IMR-90 (cell line): Measurements from ENCODE around the gene RRP1.

Source experiments
- POLR2A ChIP-seq: IDR thresholded peaks from 2 replicates; pipeline ENCODE4 v1.6.1; 2012; ENCODE audit warnings: mild to moderate bottlenecking, low read depth, low read length
- TF ChIP-seq, protein P1 (sequence below): conservative IDR thresholded peaks from 2 replicates; pipeline ENCODE4 v1.5.1; 2012; ENCODE audit warnings: mild to moderate bottlenecking, low read depth, low read length, improper control_type of control experiment

DNA sequence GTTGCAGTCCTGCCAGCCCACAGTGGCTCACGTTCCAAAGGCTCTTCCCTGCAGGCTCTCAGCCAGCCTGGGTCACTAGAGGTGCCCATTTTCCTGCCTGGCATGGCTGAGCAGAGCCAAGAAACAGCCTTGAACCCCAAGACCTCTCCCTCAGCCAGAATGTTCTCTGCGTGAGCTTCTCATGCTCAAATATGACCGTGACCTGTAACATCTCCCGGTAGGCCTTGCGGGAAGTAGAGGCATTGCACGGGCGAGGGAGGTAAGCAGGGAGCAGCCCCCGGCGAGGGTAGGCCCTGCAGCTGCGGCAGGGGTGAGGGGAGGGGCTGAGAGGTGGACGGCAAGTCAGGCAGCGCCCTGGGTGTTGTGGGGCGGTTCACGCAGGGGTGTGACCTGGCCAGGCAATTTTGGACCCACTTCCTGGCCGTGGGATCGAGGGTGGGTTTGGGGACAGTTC is 20.0 kb downstream of the RRP1 start:
- TF ChIP-seq, protein P1, sequence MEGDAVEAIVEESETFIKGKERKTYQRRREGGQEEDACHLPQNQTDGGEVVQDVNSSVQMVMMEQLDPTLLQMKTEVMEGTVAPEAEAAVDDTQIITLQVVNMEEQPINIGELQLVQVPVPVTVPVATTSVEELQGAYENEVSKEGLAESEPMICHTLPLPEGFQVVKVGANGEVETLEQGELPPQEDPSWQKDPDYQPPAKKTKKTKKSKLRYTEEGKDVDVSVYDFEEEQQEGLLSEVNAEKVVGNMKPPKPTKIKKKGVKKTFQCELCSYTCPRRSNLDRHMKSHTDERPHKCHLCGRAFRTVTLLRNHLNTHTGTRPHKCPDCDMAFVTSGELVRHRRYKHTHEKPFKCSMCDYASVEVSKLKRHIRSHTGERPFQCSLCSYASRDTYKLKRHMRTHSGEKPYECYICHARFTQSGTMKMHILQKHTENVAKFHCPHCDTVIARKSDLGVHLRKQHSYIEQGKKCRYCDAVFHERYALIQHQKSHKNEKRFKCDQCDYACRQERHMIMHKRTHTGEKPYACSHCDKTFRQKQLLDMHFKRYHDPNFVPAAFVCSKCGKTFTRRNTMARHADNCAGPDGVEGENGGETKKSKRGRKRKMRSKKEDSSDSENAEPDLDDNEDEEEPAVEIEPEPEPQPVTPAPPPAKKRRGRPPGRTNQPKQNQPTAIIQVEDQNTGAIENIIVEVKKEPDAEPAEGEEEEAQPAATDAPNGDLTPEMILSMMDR = no peak
- TF ChIP-seq POLR2A = no peak
